Tibial nerve (tissue), 3 donors: Measurements from ENCODE around the gene SDSL.

Experiments
- CTCF ChIP-seq, 5 experiments: fragments of 200-600 bp in 3 of 5; fragments of 450-650 bp in 2 of 5; sonication (generic) in 3 of 5; IDR thresholded peaks; one replicate each; pipeline ENCODE4 v1.5.1; 2016 to 2019; ENCODE audit warnings: antibody characterized with exemption in 5 of 5, mild to moderate bottlenecking in 3 of 5, moderate library complexity in 2 of 5
- POLR2A ChIP-seq, 2 donors: fragments of 450-650 bp; IDR thresholded peaks; one replicate each; pipeline ENCODE4 v1.6.1; 2017; ENCODE audit warnings: antibody characterized with exemption in 2 of 2, mild to moderate bottlenecking in 2 of 2, moderate library complexity in 2 of 2

GRCh38 chr12:113467142-113467501 lies 44.9 kb downstream of the SDSL start:
- TF ChIP-seq POLR2A (IDR thresholded peaks at IDR 0.05) (no peak), CTCF (IDR thresholded peaks at IDR 0.05) (no peak)
